ENCODE data around the gene PKP4. TPM values are rescaled to one million over a fixed set of nuclear protein-coding genes. Genes with fewer than 3 reads are reported as not detected.

Gene PKP4
- total RNA-seq, 2 experiments from 2014 or later, result 39.2 to 58.4 TPM

DNA sequence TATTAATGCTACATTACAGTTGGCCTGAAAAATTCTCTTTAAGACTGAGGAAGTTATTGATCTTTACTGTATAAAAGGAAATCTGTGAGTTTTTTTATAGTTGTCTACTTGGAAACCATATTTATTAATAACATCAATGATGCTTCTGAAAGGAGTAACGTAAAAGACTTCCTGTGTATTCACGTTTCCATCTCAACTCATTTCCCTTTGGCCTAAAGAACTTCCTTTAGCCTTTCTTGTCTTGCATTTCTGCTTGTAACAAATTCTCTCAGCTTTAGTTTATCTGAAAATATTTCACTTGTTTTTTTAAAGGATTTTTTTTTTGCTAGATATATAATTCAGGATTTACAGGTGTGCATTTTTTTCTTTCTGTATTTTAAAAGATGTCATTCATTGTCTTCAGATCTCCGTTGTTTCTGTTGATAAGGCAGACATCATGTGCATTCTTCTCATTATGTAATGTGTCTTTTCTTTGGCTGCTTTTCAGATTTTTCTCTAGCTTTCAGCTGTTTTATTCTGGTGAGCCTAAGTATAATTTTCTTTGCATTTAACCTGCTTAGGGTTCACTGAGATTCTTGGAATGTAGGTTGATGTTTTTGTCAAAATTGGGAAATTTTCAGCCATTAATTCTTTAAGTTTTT lies 179.3 kb downstream of the PKP4 start:
- Mint-ChIP-seq H3K4me3 (no peak overlapping the region), H3K27me3 (no peaks in the 10 kb centered on the region), H3K36me3 (ENCODE audit: low read depth) (peaks cover 25% of the 10 kb centered on the region), H3K9me3 (ENCODE audit: low read depth) (no peaks in the 10 kb centered on the region), H3K27ac (no peak overlapping the region), H3K4me1 (peaks cover 7% of the 10 kb centered on the region)
- no peak for ATAC-seq
- DNase-seq, result no peak
- CTCF ChIA-PET, result interaction anchor here (1.6 kb wide), 1 partner anchor 9 kb away, joined by 3 read pairs; no protein-coding TSS in a partner anchor
- POLR2A ChIA-PET, result no interaction called here
- intact Hi-C loops (cut with DNase I, micrococcal nuclease), result no loop called here

DNA sequence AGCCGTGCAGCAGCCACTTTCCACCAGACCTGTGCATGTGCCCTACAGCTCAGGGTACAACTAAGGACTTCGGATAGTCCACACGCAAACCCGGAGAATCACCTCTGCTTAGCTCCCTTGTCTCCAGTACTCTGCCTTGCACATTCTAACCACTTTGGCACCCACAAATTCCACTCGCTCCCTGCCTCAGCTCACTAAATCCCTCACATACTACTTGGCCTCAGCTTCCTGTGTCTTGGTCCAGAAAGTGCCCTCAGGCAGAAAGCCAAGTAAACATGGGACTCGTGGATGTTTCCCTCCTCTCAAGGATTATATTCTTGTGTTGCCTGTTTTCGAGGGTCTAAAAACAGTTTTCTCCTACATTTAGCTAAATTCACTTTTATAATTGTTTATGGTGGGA lies 180.6 kb downstream of the PKP4 start:
- ChIA-PET CTCF (no interaction called here), POLR2A (interaction anchor here (0.5 kb wide), 1 partner anchor 235 kb away, joined by 5 read pairs; no protein-coding TSS in a partner anchor)
- DNase-seq, result no peak
- Mint-ChIP-seq H3K27ac (no peak overlapping the region), H3K4me1 (peaks cover 7% of the 10 kb centered on the region), H3K27me3 (no peaks in the 10 kb centered on the region), H3K9me3 (ENCODE audit: low read depth) (no peaks in the 10 kb centered on the region), H3K4me3 (no peak overlapping the region), H3K36me3 (ENCODE audit: low read depth) (peaks cover 20% of the 10 kb centered on the region)
- intact Hi-C loops (cut with DNase I, micrococcal nuclease), result no loop called here
- no peak for ATAC-seq

GRCh38 chr2:158644139-158644538 lies 187.4 kb downstream of the PKP4 start:
- Mint-ChIP-seq H3K36me3 (ENCODE audit: low read depth) (peaks cover 22% of the 10 kb centered on the region), H3K4me3 (no peak overlapping the region), H3K27me3 (no peaks in the 10 kb centered on the region), H3K9me3 (ENCODE audit: low read depth) (no peaks in the 10 kb centered on the region), H3K27ac (no peak overlapping the region), H3K4me1 (no peaks in the 10 kb centered on the region)
- ChIA-PET CTCF (no interaction called here), POLR2A (no interaction called here)
- intact Hi-C loops (cut with DNase I, micrococcal nuclease), result no loop called here
- ATAC-seq (no peak), DNase-seq (no peak)

GRCh38 chr2:158645299-158645698 lies 188.5 kb downstream of the PKP4 start:
- no peaks in the 10 kb centered on the region for H3K27me3 Mint-ChIP-seq
- ChIA-PET POLR2A (no interaction called here), CTCF (interaction anchor here (0.6 to 1.0 kb wide), 3 partner anchors 10 to 596 kb away, joined by 3 to 4 read pairs (median 3); no protein-coding TSS in a partner anchor)
- no peak for ATAC-seq
- intact Hi-C loops (cut with DNase I, micrococcal nuclease), result no loop called here
- no peak for DNase-seq
- H3K4me1 Mint-ChIP-seq, result no peaks in the 10 kb centered on the region
- no peak overlapping the region for H3K4me3 Mint-ChIP-seq
- no peak overlapping the region for H3K27ac Mint-ChIP-seq
- H3K36me3 Mint-ChIP-seq (ENCODE audit: low read depth), result peaks cover 21% of the 10 kb centered on the region
- no peaks in the 10 kb centered on the region for H3K9me3 Mint-ChIP-seq (ENCODE audit: low read depth)

DNA sequence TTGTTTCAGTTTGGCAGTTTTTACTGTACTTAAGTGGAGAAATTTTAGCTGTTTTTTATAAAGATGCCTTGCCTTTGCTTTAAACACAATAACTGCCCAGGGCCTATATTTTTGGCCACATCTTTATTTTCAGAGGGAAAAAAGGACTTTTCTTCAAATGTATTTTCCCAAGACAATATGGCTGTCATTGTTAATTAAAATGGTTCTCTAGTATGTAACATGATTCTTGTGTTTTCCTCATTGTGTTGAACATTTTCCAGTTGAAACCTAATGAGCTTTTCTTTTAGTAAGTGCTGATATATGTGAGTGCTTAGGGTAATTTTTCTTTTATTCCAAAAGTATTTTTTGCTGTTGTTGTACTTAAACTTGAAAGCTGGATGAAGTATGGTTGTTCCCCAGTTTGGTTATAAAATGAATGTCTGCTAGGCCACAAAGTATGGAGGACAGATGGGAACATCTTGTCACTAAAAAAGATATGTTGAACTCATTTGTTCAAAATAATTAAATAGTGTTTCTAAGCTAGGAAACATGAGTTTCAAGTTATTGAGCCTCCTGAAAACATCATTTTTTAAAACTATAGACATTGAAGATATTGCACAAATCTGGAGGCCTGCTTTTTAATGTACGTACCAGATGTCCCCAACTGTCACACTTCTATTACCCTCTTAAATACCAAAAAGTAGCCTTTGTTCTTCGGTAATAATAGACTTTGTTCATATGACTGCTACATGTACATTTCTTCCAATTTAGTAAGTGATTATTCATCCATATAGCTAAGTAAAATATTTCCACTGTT lies 190.9 kb downstream of the PKP4 start:
- DNase-seq (no peak), ATAC-seq (no peak)
- POLR2A ChIA-PET, result no interaction called here
- intact Hi-C loops (cut with DNase I, micrococcal nuclease), result no loop called here
- H3K27ac Mint-ChIP-seq, result no peak overlapping the region
- CTCF ChIA-PET, result interaction anchor here (1.1 kb wide), 1 partner anchor 9 kb away, joined by 4 read pairs; no protein-coding TSS in a partner anchor
- no peaks in the 10 kb centered on the region for H3K27me3 Mint-ChIP-seq
- peaks cover 14% of the 10 kb centered on the region for H3K36me3 Mint-ChIP-seq (ENCODE audit: low read depth)
- H3K4me1 Mint-ChIP-seq, result no peaks in the 10 kb centered on the region
- no peak overlapping the region for H3K4me3 Mint-ChIP-seq
- no peaks in the 10 kb centered on the region for H3K9me3 Mint-ChIP-seq (ENCODE audit: low read depth)

GRCh38 chr2:158649846-158650245 lies 193.1 kb downstream of the PKP4 start:
- DNase-seq (no peak), ATAC-seq (no peak)
- no peak overlapping the region for H3K4me3 Mint-ChIP-seq
- H3K4me1 Mint-ChIP-seq, result no peaks in the 10 kb centered on the region
- intact Hi-C loops (cut with DNase I, micrococcal nuclease), result no loop called here
- no peaks in the 10 kb centered on the region for H3K27me3 Mint-ChIP-seq
- POLR2A ChIA-PET, result no interaction called here
- no peak overlapping the region for H3K27ac Mint-ChIP-seq
- H3K9me3 Mint-ChIP-seq (ENCODE audit: low read depth), result no peaks in the 10 kb centered on the region
- CTCF ChIA-PET, result interaction anchor here (0.9 kb wide), 1 partner anchor 24 kb away, joined by 3 read pairs; no protein-coding TSS in a partner anchor
- peaks cover 6% of the 10 kb centered on the region for H3K36me3 Mint-ChIP-seq (ENCODE audit: low read depth)

DNA sequence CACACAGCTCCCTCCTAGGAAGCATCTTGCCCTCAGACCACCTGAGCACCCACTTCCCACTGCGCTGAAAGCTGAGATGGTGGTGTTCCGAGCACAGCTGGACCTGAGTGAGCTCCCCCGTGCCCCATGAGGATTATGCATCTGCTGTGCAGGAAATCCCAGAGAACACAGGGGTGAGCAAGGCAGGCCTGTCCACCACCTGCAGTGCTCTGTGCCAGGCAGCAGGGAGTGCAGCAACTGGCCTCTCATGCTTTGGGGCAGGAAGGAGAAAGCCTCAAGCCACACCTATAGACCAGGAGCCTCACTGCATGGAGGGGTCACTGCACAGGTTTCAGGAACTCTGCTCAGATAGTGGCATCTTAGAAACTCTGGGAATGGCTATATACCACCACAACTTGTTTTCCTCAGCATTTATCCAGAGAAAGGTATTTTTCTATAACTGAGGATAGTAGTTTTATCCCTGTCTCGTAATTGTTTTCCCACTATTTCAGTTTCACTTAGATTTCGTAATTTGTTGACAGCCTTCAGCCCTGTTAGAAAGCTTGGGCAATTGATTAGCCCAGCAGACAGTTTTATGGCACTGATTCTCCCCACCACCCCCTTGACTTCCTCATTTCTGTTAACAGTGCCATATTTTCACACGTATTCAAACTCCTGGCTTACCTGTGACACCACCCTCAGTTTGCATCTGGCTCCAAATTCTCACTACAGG lies 194.1 kb downstream of the PKP4 start:
- Mint-ChIP-seq H3K9me3 (ENCODE audit: low read depth) (no peaks in the 10 kb centered on the region), H3K27ac (no peak overlapping the region), H3K4me1 (no peaks in the 10 kb centered on the region), H3K36me3 (ENCODE audit: low read depth) (peaks cover 2% of the 10 kb centered on the region), H3K27me3 (no peaks in the 10 kb centered on the region), H3K4me3 (no peak overlapping the region)
- ChIA-PET POLR2A (no interaction called here), CTCF (interaction anchor here (0.9 to 1.3 kb wide), 2 partner anchors 23 to 25 kb away, joined by 3 read pairs; no protein-coding TSS in a partner anchor)
- DNase-seq, result no peak
- intact Hi-C loops (cut with DNase I, micrococcal nuclease), result no loop called here
- no peak for ATAC-seq

DNA sequence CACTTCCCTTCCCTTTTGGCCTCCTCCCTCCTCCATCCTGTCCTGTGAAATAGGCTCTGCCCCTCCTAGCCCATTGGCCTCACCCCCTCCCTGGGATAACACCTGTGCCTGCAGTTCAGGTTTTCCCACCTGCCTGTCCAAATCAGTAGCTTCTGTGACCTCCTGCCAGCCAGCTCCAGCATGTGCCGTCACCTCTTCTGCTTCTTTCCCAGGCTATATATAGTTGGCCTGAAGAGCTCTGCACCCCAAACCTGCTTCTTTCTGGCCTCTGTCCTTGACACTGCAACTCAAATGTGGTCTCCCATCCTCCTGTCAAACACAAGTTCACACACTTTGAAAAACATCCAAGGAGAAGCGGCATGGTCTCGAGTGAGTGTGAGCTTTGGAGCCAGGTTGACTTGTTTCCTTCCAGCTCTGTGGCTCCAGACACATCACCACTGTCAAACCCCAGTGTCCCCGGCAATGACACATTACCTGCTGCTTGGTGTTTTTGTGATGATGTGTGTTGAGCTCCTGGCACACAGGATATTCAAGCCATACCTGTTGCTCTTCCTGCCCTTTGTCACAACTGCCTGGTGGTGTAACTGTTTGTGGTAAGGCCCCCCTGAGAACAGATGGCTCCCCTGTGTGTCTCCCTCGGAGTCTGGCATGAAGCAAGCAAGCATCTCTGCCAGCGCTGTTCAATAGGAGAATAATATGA lies 194.8 kb downstream of the PKP4 start:
- Mint-ChIP-seq H3K9me3 (ENCODE audit: low read depth) (no peaks in the 10 kb centered on the region), H3K36me3 (ENCODE audit: low read depth) (peaks cover under 1% of the 10 kb centered on the region), H3K27ac (no peak overlapping the region), H3K27me3 (no peaks in the 10 kb centered on the region), H3K4me1 (no peaks in the 10 kb centered on the region), H3K4me3 (no peak overlapping the region)
- POLR2A ChIA-PET, result no interaction called here
- intact Hi-C loops (cut with DNase I, micrococcal nuclease), result no loop called here
- ATAC-seq (no peak), DNase-seq (no peak)
- CTCF ChIA-PET, result interaction anchor here (1.3 kb wide), 1 partner anchor 23 kb away, joined by 3 read pairs; no protein-coding TSS in a partner anchor

DNA sequence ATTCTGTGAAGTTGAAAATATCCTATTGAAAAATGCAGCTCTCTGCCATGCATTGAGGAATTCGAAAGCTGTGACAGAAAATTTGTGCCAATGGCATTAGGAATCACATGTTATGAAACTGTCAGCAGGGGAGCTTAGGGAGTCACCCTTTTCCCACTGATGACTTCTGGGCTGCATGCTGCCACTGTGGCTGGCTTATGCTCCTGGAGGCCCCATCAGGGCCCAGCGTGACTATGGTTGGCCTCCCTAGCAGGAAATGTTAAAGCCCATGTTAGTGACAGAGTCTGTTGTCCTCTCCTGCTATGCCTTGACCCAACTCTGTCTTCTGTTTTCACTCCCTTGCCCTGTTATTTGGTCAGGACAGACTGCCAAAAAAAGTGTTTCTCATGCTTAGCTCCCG lies 198.9 kb downstream of the PKP4 start:
- ATAC-seq (no peak), DNase-seq (no peak)
- Mint-ChIP-seq H3K27me3 (no peaks in the 10 kb centered on the region), H3K4me3 (no peak overlapping the region), H3K4me1 (no peaks in the 10 kb centered on the region), H3K27ac (no peak overlapping the region), H3K36me3 (ENCODE audit: low read depth) (no peaks in the 10 kb centered on the region), H3K9me3 (ENCODE audit: low read depth) (no peaks in the 10 kb centered on the region)
- ChIA-PET CTCF (interaction anchor here (0.7 kb wide), 1 partner anchor 30 kb away, joined by 3 read pairs; no protein-coding TSS in a partner anchor), POLR2A (no interaction called here)
- intact Hi-C loops (cut with DNase I, micrococcal nuclease), result no loop called here

DNA sequence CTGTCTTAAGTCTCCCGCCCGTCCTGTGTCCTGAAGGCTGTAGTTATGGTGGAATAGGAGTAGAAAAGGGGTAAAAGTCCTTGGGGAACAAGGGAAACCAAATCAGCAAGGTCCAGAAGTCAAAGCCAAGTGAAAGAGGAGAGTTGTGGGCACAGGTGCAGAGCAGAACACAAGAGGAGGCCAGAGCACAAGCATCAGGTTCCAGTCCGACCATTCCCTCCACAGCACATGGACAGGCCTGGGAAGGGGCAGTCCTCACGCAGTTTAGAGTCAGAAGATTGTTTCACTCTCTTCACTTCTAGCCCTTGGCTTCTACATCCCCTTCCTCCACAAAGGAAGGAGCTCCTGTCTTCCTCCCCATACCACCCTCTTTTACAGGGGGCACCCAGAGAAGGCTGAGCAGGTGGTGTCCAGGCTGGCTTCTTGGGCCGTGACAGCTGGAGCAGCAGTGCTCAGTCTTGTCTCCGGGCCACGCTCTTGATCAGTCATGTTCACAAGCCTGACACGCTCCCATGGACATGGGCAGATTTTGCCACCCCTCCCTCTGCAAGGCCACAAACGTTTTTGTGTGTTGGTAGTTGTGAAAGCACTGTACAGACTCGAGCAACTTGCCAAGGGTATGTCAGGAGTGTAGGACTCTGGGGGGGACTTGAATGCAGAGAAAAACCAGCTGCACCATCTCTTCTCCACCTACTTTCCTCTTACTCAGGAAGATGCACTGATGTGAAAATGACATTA lies 199.9 kb downstream of the PKP4 start:
- no peak overlapping the region for H3K4me3 Mint-ChIP-seq
- CTCF ChIA-PET, result interaction anchor here (1.4 kb wide), 1 partner anchor 9 kb away, joined by 4 read pairs; no protein-coding TSS in a partner anchor
- no peak for DNase-seq
- no peak for ATAC-seq
- H3K9me3 Mint-ChIP-seq (ENCODE audit: low read depth), result no peaks in the 10 kb centered on the region
- H3K27me3 Mint-ChIP-seq, result no peaks in the 10 kb centered on the region
- POLR2A ChIA-PET, result no interaction called here
- peaks cover 2% of the 10 kb centered on the region for H3K36me3 Mint-ChIP-seq (ENCODE audit: low read depth)
- intact Hi-C loops (cut with DNase I, micrococcal nuclease), result no loop called here
- no peak overlapping the region for H3K27ac Mint-ChIP-seq
- no peaks in the 10 kb centered on the region for H3K4me1 Mint-ChIP-seq

- ChIA-PET CTCF (no interaction called here), POLR2A (no interaction called here)
- H3K9me3 Mint-ChIP-seq (ENCODE audit: low read depth), result no peaks in the 10 kb centered on the region
- intact Hi-C loops (cut with DNase I, micrococcal nuclease), result no loop called here
- H3K4me1 Mint-ChIP-seq, result no peaks in the 10 kb centered on the region
- no peak for DNase-seq
- H3K4me3 Mint-ChIP-seq, result no peak overlapping the region
- H3K27me3 Mint-ChIP-seq, result no peaks in the 10 kb centered on the region
- no peak for ATAC-seq
- peaks cover 2% of the 10 kb centered on the region for H3K36me3 Mint-ChIP-seq (ENCODE audit: low read depth)
- no peak overlapping the region for H3K27ac Mint-ChIP-seq
Measured at GRCh38 chr2:158658396-158658795, 201.6 kb downstream of the PKP4 start.
